Type B pancreatic cell (in vitro differentiated cells): ENCODE results near the gene CIB1. TPM values are rescaled to one million over a fixed set of nuclear protein-coding genes. Genes with fewer than 3 reads are reported as not detected.
"Not testable (repeated sequence)": the region's sequence is repeated elsewhere in the genome, so short reads cannot be mapped to it uniquely, and the experiment has no call there.

ENCODE experiments used
- DNase-seq: peaks from one replicate; pipeline ENCODE4 v3.0.0; 2021; ENCODE audit warnings: mixed read lengths; ENCODE audit not compliant: unreplicated experiment; ENCODE audit errors: extremely low spot score
- H3K27ac Mint-ChIP-seq: 2 replicates; pipeline ENCODE4 v1.8.0; 2021; ENCODE audit warnings: mild to moderate bottlenecking, mixed read lengths
- H3K27me3 Mint-ChIP-seq: 2 replicates; pipeline ENCODE4 v1.8.0; 2021; ENCODE audit warnings: mixed read lengths
- H3K36me3 Mint-ChIP-seq: 2 replicates; pipeline ENCODE4 v1.8.0; 2021; ENCODE audit warnings: mixed read lengths
- H3K4me1 Mint-ChIP-seq: one replicate; pipeline ENCODE4 v1.8.0; 2021; ENCODE audit warnings: mixed read lengths; ENCODE audit not compliant: unreplicated experiment
- H3K4me3 Mint-ChIP-seq: 2 replicates; pipeline ENCODE4 v1.8.0; 2021; ENCODE audit warnings: mild to moderate bottlenecking, mixed read lengths
- H3K9me3 Mint-ChIP-seq: 2 replicates; pipeline ENCODE4 v1.8.0; 2021; ENCODE audit warnings: mixed read lengths
- CTCF ChIP-seq: fragments of 200-600 bp; sonication (generic); conservative IDR thresholded peaks from 2 replicates; pipeline ENCODE4 v1.5.0; 2021; ENCODE audit warnings: antibody characterized with exemption, mild to moderate bottlenecking
- long read RNA-seq: library from polyadenylated mRNA; unstranded; transcript quantifications from one replicate; pipeline ENCODE4 v2.0.0, GENCODE V29; 2020
- total RNA-seq: library from RNA; stranded (reverse); gene quantifications from 2 replicates; pipeline ENCODE4 v1.2.1, GENCODE V29; 2021; ENCODE audit warnings: low replicate concordance

CIB1 gene
- total RNA-seq: 31.6 and 36.8 TPM in 2 replicates
- long read RNA-seq, transcript CIB1-201 (7 exons, 1,247 nt): major isoform, 43 of 53 reads
- long read RNA-seq, partial matches to known transcripts: 1 of 53 reads
- long read RNA-seq, other reads (novel, unspliced or antisense): 8 of 53 reads

DNA sequence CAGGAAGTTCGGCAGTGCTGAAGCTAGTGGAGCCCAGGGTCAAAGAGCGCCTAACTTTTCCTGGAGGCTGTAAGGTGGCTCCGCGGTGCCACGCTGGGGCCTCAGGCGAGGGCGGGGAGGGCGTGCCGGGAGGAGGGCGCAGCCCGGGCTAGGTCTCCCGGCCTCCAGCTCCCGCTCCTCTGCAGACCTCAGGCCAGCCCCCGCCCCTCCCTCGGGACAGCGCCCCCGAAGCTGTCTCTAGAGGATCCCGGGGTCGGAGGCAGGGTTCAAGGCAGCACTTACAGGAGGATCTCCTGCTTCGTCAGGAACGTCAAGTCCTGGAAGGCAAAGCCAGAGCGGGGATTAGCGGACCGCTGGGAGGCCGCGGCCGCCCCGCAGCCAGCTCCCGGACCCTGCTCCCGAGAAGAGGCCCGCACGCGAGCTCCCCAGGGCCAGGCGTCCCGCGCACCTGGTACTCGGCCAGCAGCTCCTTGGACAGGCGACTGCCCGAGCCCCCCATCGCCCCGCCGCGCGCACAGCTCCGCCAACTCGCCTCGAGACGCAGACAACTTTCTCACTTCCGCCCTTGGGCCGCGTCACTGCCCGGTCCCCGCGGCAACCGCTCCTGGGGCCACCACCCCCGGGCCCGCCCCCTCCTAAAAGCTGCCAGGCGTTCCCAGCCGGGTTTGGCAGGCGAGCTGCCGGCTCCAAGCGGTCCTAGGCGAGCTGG is at the start of gene CIB1:
CIB1 (minus strand) TSS at position 555 of the 709 bp plus-strand sequence; CDS start at position 499, 56 bp downstream.
- H3K36me3 Mint-ChIP-seq: peaks cover 7% of the 10 kb centered on the region
- peak within 1 kb of the TSS; percentile 70 for H3K27ac Mint-ChIP-seq
- peaks cover 13% of the 10 kb centered on the region for H3K4me1 Mint-ChIP-seq
- peak; percentile 22 for TF ChIP-seq CTCF
- H3K4me3 Mint-ChIP-seq: peak within 1 kb of the TSS; percentile 86
- DNase-seq: peak; percentile 95
- H3K27me3 Mint-ChIP-seq: no peaks in the 10 kb centered on the region
- no peaks in the 10 kb centered on the region for H3K9me3 Mint-ChIP-seq

- H3K27me3 Mint-ChIP-seq, H3K4me1 Mint-ChIP-seq, H3K9me3 Mint-ChIP-seq, DNase-seq, H3K4me3 Mint-ChIP-seq, H3K27ac Mint-ChIP-seq, H3K36me3 Mint-ChIP-seq: not testable (repeated sequence)
These were observed 47.9 kb upstream of the CIB1 start for GRCh38 chr15:90281637-90282036.

DNA sequence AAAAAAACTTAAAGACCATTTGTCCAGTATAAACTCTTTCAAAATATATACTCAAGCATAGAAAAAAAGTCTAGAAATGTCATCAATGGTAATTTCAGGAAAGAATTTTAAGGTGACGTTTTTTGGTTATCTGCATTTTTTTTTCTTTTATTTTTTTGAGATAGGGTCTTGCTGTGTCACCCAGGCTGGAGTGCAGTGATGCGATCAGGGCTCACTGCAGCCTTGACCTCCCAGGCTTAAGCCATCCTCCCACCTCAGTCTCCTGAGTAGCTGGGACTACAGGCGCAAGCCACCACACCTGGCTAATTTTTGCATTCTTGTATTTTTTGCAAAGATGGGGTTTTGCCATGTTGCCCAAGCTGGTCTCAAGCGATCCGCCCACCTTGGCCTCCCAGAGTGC is 47.0 kb upstream of the CIB1 start:
- H3K4me1 Mint-ChIP-seq, H3K36me3 Mint-ChIP-seq, H3K27ac Mint-ChIP-seq, H3K4me3 Mint-ChIP-seq, DNase-seq, H3K9me3 Mint-ChIP-seq, H3K27me3 Mint-ChIP-seq: not testable (repeated sequence)

DNA sequence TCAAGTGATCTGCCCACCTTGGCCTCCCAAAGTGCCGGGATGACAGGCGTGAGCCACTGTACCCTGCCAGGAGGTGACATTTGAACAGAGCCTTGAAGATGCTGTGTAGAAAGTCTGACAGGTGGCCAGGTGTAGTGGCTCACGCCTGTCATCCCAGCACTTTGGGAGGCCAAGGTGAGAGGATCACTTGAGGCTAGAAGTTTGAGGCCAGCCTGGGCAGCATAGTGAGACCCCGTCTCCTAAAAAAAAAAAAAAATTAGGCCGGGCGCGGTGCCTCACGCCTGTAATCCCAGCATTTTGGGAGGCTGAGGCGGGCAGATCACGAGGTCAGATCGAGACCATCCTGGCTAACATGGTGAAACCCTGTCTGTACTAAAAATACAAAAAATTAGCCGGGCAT is 44.7 kb upstream of the CIB1 start:
- not testable (repeated sequence) for H3K4me3 Mint-ChIP-seq, H3K27me3 Mint-ChIP-seq, H3K9me3 Mint-ChIP-seq, DNase-seq, H3K27ac Mint-ChIP-seq, H3K4me1 Mint-ChIP-seq
- peaks cover 11% of the 10 kb centered on the region for H3K36me3 Mint-ChIP-seq

- Mint-ChIP-seq H3K9me3 (no peaks in the 10 kb centered on the region), H3K4me3 (no peak overlapping the region), H3K4me1 (peaks cover 27% of the 10 kb centered on the region), H3K27ac (no peak overlapping the region), H3K36me3 (peaks cover 46% of the 10 kb centered on the region), H3K27me3 (no peaks in the 10 kb centered on the region)
- DNase-seq: no peak
- no peak for TF ChIP-seq CTCF
These were observed 37.9 kb upstream of the CIB1 start for GRCh38 chr15:90271459-90272166.

DNA sequence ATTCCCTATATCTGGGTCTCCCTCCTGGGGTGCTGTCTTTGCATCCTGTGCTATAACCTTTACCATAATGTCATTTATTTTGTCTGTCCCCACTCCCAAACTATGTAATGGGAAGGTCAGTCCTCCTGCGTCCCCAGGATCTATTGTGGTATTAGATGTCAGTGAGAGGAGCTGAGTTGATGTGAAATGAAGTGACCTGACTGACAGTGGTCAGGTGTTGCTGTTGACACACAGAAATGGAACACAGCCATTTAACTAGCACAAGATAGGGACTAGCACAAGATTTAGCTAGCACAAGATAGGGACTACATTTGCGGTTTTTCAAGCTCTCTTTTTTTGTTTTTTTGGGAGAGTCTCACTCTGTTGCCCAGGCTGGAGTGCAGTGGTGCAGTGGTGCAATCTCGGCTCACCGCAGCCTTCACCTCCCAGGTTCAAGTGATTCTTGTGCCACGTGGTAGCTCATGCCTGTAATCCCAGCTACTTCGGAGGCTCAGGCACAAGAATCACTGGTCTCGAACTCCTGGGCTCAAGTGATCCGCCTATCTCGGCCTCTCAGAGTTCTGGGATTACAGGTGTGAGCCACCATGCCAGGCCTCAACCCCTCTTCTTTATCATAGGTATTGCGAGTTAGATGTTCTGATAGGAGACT is 36.9 kb upstream of the CIB1 start:
- Mint-ChIP-seq H3K4me3 (peak overlapping the region; percentile 29), H3K27ac (no peak overlapping the region), H3K9me3 (no peaks in the 10 kb centered on the region), H3K36me3 (peaks cover 41% of the 10 kb centered on the region), H3K27me3 (no peaks in the 10 kb centered on the region), H3K4me1 (peaks cover 27% of the 10 kb centered on the region)
- no peak for TF ChIP-seq CTCF
- DNase-seq: no peak

DNA sequence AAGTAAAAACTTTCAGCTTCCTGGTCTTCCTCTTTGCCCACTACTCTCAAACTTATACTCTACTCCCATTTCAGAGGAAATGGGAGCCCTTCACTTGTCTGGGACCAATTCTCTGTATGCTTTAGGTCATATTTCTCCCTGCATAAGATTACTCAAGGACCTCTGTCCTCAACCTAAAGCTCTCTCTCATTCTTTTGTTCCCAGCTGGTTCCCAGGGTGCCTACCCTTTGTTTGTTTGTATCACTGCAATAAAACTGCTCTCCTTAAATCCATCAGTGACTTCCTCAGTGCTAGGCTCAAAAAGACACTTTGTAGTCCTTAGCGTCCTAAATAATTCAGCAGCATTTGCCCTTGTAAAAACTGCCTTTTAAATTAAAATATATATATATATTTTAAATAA is 34.7 kb upstream of the CIB1 start:
- no peaks in the 10 kb centered on the region for H3K27me3 Mint-ChIP-seq
- peaks cover 36% of the 10 kb centered on the region for H3K36me3 Mint-ChIP-seq
- H3K4me3 Mint-ChIP-seq: peak overlapping the region; percentile 81
- no peak for TF ChIP-seq CTCF
- H3K27ac Mint-ChIP-seq: peak overlapping the region; percentile 39
- DNase-seq: no peak
- no peaks in the 10 kb centered on the region for H3K9me3 Mint-ChIP-seq
- H3K4me1 Mint-ChIP-seq: peaks cover 31% of the 10 kb centered on the region
